D721Med (cell line): Measurements from ENCODE around the gene IL6.
A peak's percentile ranks its signal among the peaks of the same experiment; 100 is the strongest.

Source experiments
- DNase-seq: peaks from one replicate; pipeline ENCODE4 v3.0.0; 2011; ENCODE audit warnings: low spot score; ENCODE audit not compliant: insufficient read length
- FAIRE-seq: peaks from 2 replicates; lab custom pipeline; 2011; peaks lifted over from hg19 to GRCh38; lab: Jason Lieb, UNC
- TF ChIP-seq, protein P1 (sequence below): IDR thresholded peaks from 2 replicates; pipeline ENCODE4 v1.5.1; 2012; ENCODE audit warnings: mild to moderate bottlenecking, control low read depth; ENCODE audit not compliant: insufficient read depth; ENCODE audit errors: missing control alignments

Gene IL6

DNA sequence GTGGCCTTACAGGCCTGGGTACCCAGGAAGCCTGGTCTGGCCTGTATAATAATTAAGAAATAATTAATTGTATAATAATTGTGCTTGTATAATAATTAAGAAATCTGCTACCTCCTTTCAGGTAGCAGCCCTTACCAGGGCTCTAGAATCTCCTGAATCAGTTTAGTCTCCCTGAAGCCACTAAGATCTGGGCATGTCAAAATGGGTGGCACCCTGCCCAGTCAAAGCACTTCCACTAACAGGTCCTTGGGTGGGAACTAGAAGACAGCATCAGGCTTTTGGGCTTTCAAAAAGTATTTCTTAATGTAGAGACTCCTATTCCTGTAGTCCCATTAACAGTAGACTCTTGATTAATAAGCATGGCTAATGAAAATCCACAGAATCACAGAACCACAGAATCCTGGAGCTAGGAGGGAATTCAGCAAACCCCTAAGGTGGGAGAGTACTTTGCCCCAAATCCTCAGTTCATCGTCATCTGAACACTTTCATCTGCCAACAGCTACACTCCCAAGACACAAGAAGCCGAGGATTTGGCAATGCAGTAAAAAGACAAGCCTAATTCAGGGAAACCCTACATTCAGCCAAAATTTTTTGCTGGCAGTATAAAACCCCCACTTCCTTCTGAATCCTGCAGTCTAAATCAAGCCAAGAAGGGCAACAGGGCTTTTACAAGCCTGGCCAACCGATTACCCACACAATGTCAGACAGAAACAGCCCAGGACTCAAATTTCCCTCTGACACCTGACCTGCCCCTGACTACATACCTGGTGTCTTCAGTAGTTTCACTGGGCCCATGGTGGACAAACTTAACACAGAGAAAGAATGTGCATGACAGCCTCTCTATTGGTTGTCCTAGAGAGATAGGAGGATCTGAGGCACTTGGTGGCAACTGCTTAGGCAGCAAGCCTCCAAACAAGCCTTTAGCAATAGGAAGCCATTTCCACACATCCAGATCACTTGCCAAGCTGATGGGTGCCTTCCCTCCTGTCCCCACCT lies 5.9 kb upstream of the IL6 start:
- FAIRE-seq, result no peak
- no peak for DNase-seq
- TF ChIP-seq, protein P1, sequence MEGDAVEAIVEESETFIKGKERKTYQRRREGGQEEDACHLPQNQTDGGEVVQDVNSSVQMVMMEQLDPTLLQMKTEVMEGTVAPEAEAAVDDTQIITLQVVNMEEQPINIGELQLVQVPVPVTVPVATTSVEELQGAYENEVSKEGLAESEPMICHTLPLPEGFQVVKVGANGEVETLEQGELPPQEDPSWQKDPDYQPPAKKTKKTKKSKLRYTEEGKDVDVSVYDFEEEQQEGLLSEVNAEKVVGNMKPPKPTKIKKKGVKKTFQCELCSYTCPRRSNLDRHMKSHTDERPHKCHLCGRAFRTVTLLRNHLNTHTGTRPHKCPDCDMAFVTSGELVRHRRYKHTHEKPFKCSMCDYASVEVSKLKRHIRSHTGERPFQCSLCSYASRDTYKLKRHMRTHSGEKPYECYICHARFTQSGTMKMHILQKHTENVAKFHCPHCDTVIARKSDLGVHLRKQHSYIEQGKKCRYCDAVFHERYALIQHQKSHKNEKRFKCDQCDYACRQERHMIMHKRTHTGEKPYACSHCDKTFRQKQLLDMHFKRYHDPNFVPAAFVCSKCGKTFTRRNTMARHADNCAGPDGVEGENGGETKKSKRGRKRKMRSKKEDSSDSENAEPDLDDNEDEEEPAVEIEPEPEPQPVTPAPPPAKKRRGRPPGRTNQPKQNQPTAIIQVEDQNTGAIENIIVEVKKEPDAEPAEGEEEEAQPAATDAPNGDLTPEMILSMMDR, result no peak

DNA sequence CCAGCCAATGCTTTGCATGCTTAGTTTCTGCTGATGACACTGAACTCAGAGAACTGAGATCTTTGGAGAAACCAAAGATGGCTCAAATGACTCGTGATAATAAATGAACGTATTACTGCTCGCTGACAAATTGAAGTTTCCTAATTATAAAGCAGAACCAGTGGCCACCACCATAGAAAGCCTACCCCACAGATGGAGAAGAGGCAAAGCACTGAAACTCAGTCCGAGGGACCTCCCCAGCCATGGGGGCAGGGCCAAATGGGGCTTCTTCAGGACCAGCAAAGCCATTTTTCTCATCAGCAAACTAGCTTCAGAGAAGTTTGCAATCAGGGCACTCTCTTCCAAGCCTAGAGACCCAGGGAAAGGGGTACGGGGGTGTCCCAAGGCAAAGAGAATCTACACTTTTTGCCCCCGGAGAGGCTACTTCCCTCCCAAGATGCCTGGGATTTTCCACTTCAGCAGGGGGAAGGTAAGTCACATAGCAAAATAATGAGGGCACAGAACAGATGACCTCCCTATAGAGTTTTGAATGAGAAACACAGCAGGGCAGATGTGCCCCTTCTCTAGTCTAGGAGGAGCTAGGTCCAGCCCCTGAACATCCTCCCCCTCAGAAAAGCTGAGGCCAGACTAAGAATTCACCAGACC lies 4.3 kb upstream of the IL6 start:
- FAIRE-seq (no peak), DNase-seq (no peak)
- TF ChIP-seq, protein P1, result no peak

DNA sequence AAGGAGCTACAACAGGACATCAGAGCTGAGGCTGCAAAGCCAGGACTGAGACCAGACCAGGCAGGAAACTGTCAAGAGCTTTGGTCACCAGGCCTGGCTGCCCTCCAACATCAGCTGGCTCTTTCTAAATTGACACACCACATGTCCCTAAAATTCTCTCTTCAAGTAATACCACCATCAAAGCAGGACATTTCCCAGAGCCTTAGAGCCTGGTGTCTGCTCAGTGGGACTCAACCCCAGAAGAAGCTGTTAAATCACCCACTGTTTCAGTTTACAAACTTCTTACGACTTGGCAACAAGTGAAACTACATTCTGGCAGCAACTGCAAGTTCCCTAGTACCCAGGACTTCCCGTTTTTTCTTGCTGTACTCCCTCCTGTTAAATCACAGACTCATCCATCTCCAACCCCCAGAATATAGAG lies 3.8 kb upstream of the IL6 start:
- no peak for FAIRE-seq
- TF ChIP-seq, protein P1, result no peak
- no peak for DNase-seq

DNA sequence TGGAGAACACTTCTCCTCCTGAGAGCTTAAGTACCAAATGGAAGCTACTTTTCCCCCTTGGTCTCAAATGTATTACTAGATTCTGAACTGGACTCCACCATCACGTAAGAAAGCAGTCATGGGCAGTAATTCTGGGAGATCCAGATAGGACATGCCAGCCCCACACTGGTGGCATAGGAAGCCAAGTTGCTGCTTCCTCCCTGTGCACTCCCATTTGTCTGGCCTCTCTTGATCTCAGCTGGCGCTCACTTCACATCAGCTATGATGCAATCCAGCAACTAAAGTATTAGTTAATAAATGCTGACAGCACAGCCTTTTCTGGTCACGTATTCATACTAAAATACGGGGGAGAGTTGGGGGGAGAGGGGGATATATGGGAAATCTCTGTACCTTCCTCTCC lies 3.4 kb upstream of the IL6 start:
- FAIRE-seq, result no peak
- TF ChIP-seq, protein P1, result no peak
- DNase-seq, result no peak

DNA sequence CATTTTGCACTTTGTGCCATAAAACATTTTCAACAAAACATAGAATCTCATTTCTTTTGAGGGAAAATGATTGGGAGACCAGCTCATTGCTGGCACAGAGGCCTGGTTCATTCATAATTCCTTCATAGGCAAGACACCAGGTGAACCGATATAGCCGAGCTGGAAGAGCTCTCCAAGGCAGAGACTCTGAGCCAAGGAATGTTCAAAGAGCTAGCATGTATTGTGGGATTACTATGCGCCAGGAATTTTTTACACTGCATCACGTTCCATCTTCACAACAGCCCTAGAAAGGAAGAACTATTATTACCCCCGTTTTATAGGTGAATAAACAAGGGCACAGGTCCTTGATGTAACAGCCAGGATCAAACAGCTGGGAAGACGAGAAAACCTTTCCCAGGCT lies 2.1 kb upstream of the IL6 start:
- FAIRE-seq (no peak), DNase-seq (no peak)
- TF ChIP-seq, protein P1, result no peak

DNA sequence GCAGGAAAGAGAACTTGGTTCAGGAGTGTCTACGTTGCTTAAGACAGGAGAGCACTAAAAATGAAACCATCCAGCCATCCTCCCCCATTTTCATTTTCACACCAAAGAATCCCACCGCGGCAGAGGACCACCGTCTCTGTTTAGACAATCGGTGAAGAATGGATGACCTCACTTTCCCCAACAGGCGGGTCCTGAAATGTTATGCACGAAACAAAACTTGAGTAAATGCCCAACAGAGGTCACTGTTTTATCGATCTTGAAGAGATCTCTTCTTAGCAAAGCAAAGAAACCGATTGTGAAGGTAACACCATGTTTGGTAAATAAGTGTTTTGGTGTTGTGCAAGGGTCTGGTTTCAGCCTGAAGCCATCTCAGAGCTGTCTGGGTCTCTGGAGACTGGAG lies 1.4 kb upstream of the IL6 start:
- FAIRE-seq, result no peak
- no peak for DNase-seq

More for the DNA sequence above, 1.4 kb upstream of the IL6 start:
- TF ChIP-seq, protein P1, result peak; percentile 34
